Activated CD8-positive, alpha-beta memory T cell treated with anti-CD3 and anti-CD28 coated beads, Interleukin-2, amount 10 ng/mL, durations not matched to agents 7 days and 5 days (primary cell): ENCODE data around the gene PTPRD. TPM values are rescaled to one million over a fixed set of nuclear protein-coding genes. Genes with fewer than 3 reads are reported as not detected.

ENCODE experiments used
- ATAC-seq: fragments of 150-1000 bp; cut with Tn5 transposase; one replicate; pipeline ENCODE4 v1.10.0; 2021; ENCODE audit warnings: moderate library complexity
- CTCF ChIA-PET: fragments of 350-600 bp; sonication (Branson Sonifier 250); formaldehyde crosslinking; loops from one replicate; lab custom pipeline; 2021; ENCODE audit warnings: antibody characterized with exemption; lab: Charles Lee
- DNase-seq: peaks from one replicate; pipeline ENCODE4 v3.0.0-alpha.2; 2020
- H3K27ac Mint-ChIP-seq: one replicate; pipeline ENCODE4 v1.8.0; 2021; ENCODE audit warnings: mild to moderate bottlenecking, mixed read lengths
- H3K27me3 Mint-ChIP-seq: one replicate; pipeline ENCODE4 v1.8.0; 2021; ENCODE audit warnings: mixed read lengths
- H3K36me3 Mint-ChIP-seq: one replicate; pipeline ENCODE4 v1.8.0; 2021; ENCODE audit warnings: mild to moderate bottlenecking, mixed read lengths
- H3K4me1 Mint-ChIP-seq: one replicate; pipeline ENCODE4 v1.8.0; 2021; ENCODE audit warnings: mixed read lengths
- H3K4me3 Mint-ChIP-seq: one replicate; pipeline ENCODE4 v1.8.0; 2021; ENCODE audit warnings: mild to moderate bottlenecking, moderate library complexity, mixed read lengths
- H3K9me3 Mint-ChIP-seq: one replicate; pipeline ENCODE4 v1.8.0; 2022; ENCODE audit warnings: low read depth, mixed read lengths
- total RNA-seq, 2 experiments: library from RNA; stranded (reverse); gene quantifications; one replicate each; pipeline ENCODE4 v1.2.3, GENCODE V29; 2021

Gene PTPRD
- total RNA-seq, 2 experiments from 2014 or later = 0.07 TPM; not detected in 1

DNA sequence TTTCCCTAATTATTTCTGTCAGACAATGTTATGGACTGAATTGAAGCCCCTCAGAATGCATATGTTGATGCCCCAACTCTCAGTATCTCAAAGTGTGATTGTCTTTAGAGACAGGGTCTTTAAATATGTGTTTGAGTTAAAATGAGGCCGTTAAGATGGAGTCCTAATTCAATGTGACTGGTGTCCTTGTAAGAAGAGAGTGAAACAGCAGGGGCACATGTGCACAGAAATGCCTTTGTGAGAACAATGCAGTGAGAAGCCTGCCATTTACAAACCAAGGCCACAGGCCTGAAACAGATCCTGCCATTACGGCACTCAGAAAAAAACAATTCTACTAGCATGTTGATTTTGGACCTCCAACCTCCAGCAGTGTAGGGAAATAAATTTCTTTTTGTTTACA is 2330.3 kb downstream of the PTPRD start:
- no peak for DNase-seq
- no peaks in the 10 kb centered on the region for H3K27me3 Mint-ChIP-seq
- no peak for ATAC-seq
- peaks cover 1% of the 10 kb centered on the region for H3K36me3 Mint-ChIP-seq
- CTCF ChIA-PET = no interaction called here
- no peak overlapping the region for H3K4me3 Mint-ChIP-seq
- H3K4me1 Mint-ChIP-seq = peaks cover 2% of the 10 kb centered on the region
- H3K9me3 Mint-ChIP-seq = no peaks in the 10 kb centered on the region
- H3K27ac Mint-ChIP-seq = no peak overlapping the region

DNA sequence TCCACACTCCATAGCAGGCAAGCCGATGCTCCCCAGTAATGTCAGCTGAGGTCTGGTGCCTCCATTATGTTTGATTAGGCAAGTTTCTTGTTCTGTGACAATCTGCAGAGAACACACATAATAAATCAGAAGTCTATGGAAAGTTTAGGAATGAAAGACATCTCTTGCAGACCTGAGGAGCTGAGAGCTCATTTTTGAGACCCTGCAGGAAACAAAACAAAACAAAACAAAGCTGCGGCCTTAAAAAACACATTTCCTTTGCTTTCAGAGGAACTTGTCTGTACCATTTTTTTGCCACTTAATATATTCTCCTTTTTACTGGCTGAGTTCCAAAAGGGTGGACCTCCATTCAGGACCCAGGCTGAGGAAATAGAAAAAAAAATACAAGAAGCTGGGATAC is 2332.0 kb downstream of the PTPRD start:
- ATAC-seq (no peak), DNase-seq (no peak)
- H3K4me3 Mint-ChIP-seq = no peak overlapping the region
- H3K27ac Mint-ChIP-seq = no peak overlapping the region
- H3K4me1 Mint-ChIP-seq = no peaks in the 10 kb centered on the region
- CTCF ChIA-PET = no interaction called here
- no peaks in the 10 kb centered on the region for H3K27me3 Mint-ChIP-seq
- no peaks in the 10 kb centered on the region for H3K36me3 Mint-ChIP-seq
- peaks cover 3% of the 10 kb centered on the region for H3K9me3 Mint-ChIP-seq

DNA sequence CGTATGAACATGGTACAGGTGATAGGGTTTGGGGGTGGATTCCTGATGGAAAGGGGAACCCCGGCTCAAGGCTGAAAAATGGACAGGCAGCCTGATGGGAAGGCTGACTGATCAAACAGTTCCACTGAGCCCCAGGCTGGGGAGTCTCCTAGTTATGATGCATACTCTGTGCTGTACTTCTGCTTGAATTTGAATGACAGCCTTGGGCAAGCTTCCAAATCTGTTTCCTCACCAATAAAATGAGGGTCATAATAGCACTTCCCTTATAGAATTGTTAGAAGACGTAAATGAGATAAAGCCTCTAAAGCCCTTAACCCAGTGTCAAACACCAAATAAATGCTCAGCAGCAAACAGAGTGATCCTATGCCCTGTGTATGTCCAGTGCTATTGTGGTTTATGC is 2334.8 kb downstream of the PTPRD start:
- no peak overlapping the region for H3K4me3 Mint-ChIP-seq
- no peaks in the 10 kb centered on the region for H3K4me1 Mint-ChIP-seq
- no peaks in the 10 kb centered on the region for H3K27me3 Mint-ChIP-seq
- no peaks in the 10 kb centered on the region for H3K36me3 Mint-ChIP-seq
- H3K9me3 Mint-ChIP-seq = peaks cover 3% of the 10 kb centered on the region
- DNase-seq = no peak
- no peak for ATAC-seq
- CTCF ChIA-PET = no interaction called here
- H3K27ac Mint-ChIP-seq = no peak overlapping the region

DNA sequence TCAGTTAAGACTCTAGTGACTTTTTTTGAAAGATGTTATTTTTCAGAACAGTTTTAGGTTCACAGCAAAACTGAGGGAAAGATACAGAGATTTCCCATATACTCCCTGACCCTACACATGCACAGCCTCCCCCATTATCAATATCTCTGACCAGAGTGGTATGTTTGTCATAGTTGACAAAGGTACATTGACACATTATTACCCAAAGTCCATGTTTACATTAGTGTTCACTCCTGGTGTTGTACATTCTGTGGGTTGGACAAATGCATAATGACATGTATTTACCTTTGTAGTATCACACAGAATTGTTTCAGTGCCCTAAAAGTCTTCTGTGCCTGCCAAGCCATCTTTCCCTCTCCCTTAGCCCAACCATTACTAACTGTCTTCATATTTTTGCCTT is 2342.6 kb downstream of the PTPRD start:
- DNase-seq (no peak), ATAC-seq (no peak)
- no peak overlapping the region for H3K27ac Mint-ChIP-seq
- CTCF ChIA-PET = no interaction called here
- H3K9me3 Mint-ChIP-seq = no peaks in the 10 kb centered on the region
- no peak overlapping the region for H3K4me3 Mint-ChIP-seq
- no peaks in the 10 kb centered on the region for H3K36me3 Mint-ChIP-seq
- H3K4me1 Mint-ChIP-seq = no peaks in the 10 kb centered on the region
- no peaks in the 10 kb centered on the region for H3K27me3 Mint-ChIP-seq

DNA sequence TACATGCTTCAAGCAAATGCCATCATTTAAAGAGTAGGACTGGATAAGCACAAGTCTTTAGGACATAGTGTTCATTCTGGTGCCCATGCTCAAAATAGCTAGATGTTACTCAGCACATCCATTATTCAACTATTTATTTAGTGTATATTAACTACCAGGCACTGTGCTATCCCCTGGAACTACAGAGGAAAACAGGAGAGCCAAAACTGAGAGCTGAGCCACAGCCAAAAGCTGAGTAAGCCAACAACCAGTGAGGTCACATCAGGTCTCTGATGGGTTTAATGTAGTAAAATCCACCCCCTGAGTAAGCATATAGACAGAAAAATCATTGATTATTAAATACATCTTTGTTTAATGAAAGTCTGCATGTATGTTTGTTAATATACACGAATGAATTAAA is 2343.9 kb downstream of the PTPRD start:
- H3K4me1 Mint-ChIP-seq = no peaks in the 10 kb centered on the region
- CTCF ChIA-PET = no interaction called here

DNA sequence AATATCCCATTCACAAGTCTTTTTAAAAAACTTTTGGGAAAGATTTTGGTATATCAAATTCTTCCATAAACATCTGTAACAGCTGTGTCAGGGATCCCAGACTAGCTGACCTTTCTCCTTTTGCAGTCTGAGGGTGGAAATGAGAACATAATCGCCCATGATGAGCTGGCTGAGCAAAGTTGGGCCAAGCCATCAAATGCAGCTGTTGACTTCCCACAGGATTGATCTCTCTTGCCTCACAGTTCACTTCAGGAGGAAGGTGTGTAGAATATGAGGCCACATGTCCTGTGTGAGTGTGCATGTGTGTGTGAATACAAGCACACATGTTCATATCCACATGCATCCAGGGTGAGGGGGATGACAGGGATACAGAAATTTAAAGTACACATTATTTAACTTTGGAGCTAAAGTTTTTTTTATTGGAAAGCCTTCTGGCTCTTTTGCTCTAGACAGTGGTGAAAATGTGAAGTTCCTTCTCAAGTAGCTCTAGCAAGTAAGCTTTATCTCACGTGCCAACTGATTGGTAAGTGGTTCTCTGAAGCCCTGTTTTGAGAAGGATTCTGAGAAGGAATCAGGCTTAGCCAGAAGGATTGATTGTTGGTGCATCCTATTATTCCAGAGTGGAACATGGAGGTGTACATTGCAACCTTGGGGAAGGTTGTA is 2344.5 kb downstream of the PTPRD start:
- no peaks in the 10 kb centered on the region for H3K36me3 Mint-ChIP-seq
- H3K4me1 Mint-ChIP-seq = no peaks in the 10 kb centered on the region
- CTCF ChIA-PET = no interaction called here
- H3K9me3 Mint-ChIP-seq = no peaks in the 10 kb centered on the region
- H3K27ac Mint-ChIP-seq = no peak overlapping the region
- ATAC-seq = no peak
- no peaks in the 10 kb centered on the region for H3K27me3 Mint-ChIP-seq
- no peak for DNase-seq
- H3K4me3 Mint-ChIP-seq = no peak overlapping the region

More for the DNA sequence above, 2343.9 kb downstream of the PTPRD start:
- Mint-ChIP-seq H3K36me3 (no peaks in the 10 kb centered on the region), H3K9me3 (no peaks in the 10 kb centered on the region), H3K4me3 (no peak overlapping the region), H3K27me3 (no peaks in the 10 kb centered on the region), H3K27ac (no peak overlapping the region)
- DNase-seq = no peak
- ATAC-seq = no peak

DNA sequence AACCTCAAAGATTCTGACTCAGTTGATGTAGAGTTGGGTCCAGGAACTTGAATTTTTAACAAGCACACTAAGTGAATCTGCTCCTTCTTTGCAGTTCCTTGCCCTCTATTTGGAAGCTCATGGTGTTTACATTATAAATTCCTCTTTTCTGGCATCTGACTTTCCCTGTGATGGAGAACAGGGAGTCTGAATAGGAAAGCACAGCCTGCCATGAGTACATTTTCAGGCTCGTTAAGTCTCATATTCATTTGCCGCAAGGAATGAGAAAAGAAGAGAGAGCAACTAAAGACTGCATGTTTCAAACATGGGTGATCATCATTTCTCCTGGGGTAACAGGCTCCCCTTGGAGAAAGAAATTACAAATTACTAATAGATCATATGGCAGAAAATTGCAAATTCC is 2345.2 kb downstream of the PTPRD start:
- no peak for ATAC-seq
- no peaks in the 10 kb centered on the region for H3K4me1 Mint-ChIP-seq
- CTCF ChIA-PET = no interaction called here
- H3K27me3 Mint-ChIP-seq = no peaks in the 10 kb centered on the region
- no peaks in the 10 kb centered on the region for H3K36me3 Mint-ChIP-seq
- no peak for DNase-seq
- no peaks in the 10 kb centered on the region for H3K9me3 Mint-ChIP-seq
- no peak overlapping the region for H3K4me3 Mint-ChIP-seq
- no peak overlapping the region for H3K27ac Mint-ChIP-seq

DNA sequence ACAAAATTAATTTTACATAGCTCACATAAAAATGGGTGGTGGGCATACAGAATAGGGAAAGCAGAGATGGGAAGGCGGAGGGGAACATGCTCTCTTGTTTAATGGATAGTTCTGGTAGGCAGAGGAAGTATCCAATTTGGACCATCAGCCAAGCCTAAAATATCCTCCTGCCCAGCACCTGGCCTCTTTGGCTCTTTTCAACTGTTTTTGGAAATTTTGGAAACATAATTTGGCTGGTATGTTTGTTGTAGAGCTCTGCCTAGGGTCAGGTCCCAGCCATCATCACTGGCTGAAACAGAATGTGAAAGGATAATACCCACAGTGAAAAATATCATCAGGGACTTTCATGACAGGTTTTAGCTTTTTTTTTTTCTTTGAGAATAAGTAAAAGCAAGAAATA is 2345.9 kb downstream of the PTPRD start:
- no peaks in the 10 kb centered on the region for H3K36me3 Mint-ChIP-seq
- H3K27ac Mint-ChIP-seq = no peak overlapping the region
- no peaks in the 10 kb centered on the region for H3K4me1 Mint-ChIP-seq
- DNase-seq (no peak), ATAC-seq (no peak)
- H3K9me3 Mint-ChIP-seq = no peaks in the 10 kb centered on the region
- no peak overlapping the region for H3K4me3 Mint-ChIP-seq
- CTCF ChIA-PET = no interaction called here
- H3K27me3 Mint-ChIP-seq = no peaks in the 10 kb centered on the region

DNA sequence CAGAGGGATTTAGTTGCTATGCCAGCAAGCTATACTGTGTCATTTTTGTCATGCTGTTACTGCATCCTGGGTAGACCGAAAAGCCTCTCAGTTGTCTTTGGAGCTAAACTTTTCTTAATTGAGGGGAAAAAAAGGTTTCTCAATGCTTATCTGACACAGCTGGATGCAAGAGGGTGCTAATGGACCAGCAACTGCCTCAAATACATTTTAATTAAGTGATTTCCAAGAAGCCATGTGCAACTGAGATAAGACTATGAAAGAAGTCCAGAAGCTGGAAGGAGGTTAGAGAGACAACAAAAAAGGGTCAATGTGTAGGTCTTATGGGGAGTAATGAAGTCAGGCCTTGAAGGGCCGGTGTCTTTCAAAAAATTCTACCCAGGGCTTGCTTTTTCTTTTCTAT is 2347.5 kb downstream of the PTPRD start:
- Mint-ChIP-seq H3K36me3 (no peaks in the 10 kb centered on the region), H3K9me3 (no peaks in the 10 kb centered on the region), H3K4me1 (no peaks in the 10 kb centered on the region), H3K27me3 (no peaks in the 10 kb centered on the region), H3K4me3 (no peak overlapping the region), H3K27ac (no peak overlapping the region)
- ATAC-seq (no peak), DNase-seq (no peak)
- CTCF ChIA-PET = no interaction called here
